Progenitor cell of endocrine pancreas (in vitro differentiated cells): ENCODE results near the gene MCMBP. TPM values are rescaled to one million over a fixed set of nuclear protein-coding genes. Genes with fewer than 3 reads are reported as not detected.

Experiments
- total RNA-seq: library from RNA; stranded (reverse); gene quantifications from 2 replicates; pipeline ENCODE4 v1.2.1, GENCODE V29; 2021

Gene MCMBP
- total RNA-seq, 1 donor from 2014 or later, result 44.9 TPM

Other genes with a start within 250 kb of the MCMBP start
- 18.0 and 19.2 TPM in 2 replicates for gene BAG3, start 221.5 kb downstream of the MCMBP start, total RNA-seq
- gene INPP5F, start 146.8 kb downstream of the MCMBP start, total RNA-seq, result 46.1 and 47.0 TPM in 2 replicates
- 67.8 and 75.6 TPM in 2 replicates for gene SEC23IP, start 19.9 kb upstream of the MCMBP start, total RNA-seq